Gastroesophageal sphincter (tissue), 3 donors: ENCODE results near the gene WAPL.

Source experiments
- EP300 ChIP-seq: sonication (generic); formaldehyde crosslinking; IDR thresholded peaks from one replicate; pipeline ENCODE4 v1.6.1; 2017; ENCODE audit warnings: antibody characterized with exemption, mild to moderate bottlenecking
- POLR2A ChIP-seq, 2 donors: fragments of 450-650 bp; IDR thresholded peaks; one replicate each; pipeline ENCODE4 v1.6.1; 2017; ENCODE audit warnings: antibody characterized with exemption in 2 of 2, mild to moderate bottlenecking in 2 of 2, moderate library complexity in 1 of 2
- POLR2AphosphoS5 ChIP-seq: sonication (generic); formaldehyde crosslinking; IDR thresholded peaks from one replicate; pipeline ENCODE4 v1.6.1; 2017; ENCODE audit warnings: antibody characterized with exemption
- TF ChIP-seq, protein P1 (sequence below), 4 experiments: fragments of 200-600 bp in 2 of 4; fragments of 450-650 bp in 2 of 4; sonication (generic) in 1 of 4; IDR thresholded peaks; one replicate each; pipeline ENCODE4 v1.5.1; 2017 to 2019; ENCODE audit warnings: antibody characterized with exemption in 4 of 4, mild to moderate bottlenecking in 2 of 4, moderate library complexity in 2 of 4

DNA sequence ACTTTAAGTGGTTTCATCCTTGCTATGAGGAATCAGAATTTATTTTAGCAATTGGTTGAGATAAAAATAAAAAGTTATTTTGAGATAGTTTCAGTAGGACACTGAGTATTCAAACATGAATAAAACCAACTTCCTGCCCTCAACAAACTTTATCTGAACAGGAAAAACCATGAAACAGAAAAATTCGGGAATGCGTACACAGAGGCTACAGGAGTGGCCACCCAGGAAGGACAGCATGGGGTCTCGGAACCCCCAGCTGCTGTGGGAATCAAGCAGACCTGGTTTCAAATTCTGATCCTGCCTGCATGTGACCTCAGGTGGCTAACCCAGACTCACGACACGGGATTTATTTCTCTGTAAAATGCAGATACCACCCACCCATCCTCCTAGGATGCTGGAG lies 106.0 kb downstream of the WAPL start:
- TF ChIP-seq POLR2AphosphoS5 (no peak), POLR2A (IDR thresholded peaks at IDR 0.05) (no peak), EP300 (no peak)
- TF ChIP-seq, protein P1, sequence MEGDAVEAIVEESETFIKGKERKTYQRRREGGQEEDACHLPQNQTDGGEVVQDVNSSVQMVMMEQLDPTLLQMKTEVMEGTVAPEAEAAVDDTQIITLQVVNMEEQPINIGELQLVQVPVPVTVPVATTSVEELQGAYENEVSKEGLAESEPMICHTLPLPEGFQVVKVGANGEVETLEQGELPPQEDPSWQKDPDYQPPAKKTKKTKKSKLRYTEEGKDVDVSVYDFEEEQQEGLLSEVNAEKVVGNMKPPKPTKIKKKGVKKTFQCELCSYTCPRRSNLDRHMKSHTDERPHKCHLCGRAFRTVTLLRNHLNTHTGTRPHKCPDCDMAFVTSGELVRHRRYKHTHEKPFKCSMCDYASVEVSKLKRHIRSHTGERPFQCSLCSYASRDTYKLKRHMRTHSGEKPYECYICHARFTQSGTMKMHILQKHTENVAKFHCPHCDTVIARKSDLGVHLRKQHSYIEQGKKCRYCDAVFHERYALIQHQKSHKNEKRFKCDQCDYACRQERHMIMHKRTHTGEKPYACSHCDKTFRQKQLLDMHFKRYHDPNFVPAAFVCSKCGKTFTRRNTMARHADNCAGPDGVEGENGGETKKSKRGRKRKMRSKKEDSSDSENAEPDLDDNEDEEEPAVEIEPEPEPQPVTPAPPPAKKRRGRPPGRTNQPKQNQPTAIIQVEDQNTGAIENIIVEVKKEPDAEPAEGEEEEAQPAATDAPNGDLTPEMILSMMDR (IDR thresholded peaks at IDR 0.05) = no peak
